Breast epithelium (tissue), 3 donors: ENCODE results near the gene ERGIC1.

Source experiments
- CTCF ChIP-seq, 3 donors: fragments of 450-650 bp; IDR thresholded peaks; one replicate each; pipeline ENCODE4 v1.5.1; 2016 to 2017; ENCODE audit warnings: antibody characterized with exemption in 3 of 3, mild to moderate bottlenecking in 3 of 3, moderate library complexity in 3 of 3
- POLR2AphosphoS5 ChIP-seq, 3 donors: sonication (generic); formaldehyde crosslinking; IDR thresholded peaks; one replicate each; pipeline ENCODE4 v1.6.1; 2017; ENCODE audit warnings: antibody characterized with exemption in 3 of 3

- no peak for TF ChIP-seq CTCF (IDR thresholded peaks at IDR 0.05)
- no peak for TF ChIP-seq POLR2AphosphoS5 (IDR thresholded peaks at IDR 0.05)
These were observed 52.4 kb downstream of the ERGIC1 start for GRCh38 chr5:172886476-172886875.
